ENCODE measurements around the gene ZNF165. TPM values are rescaled to one million over a fixed set of nuclear protein-coding genes. Genes with fewer than 3 reads are reported as not detected.

Gene ZNF165
- 0.93 to 1.1 TPM (median 0.98 TPM) in 5 replicates for total RNA-seq (2022; extraction: Qiagen RNA extraction)

GRCh38 chr6:28080381-28080630 lies at the start of gene ZNF165:
TSS of gene ZNF165 (plus strand) at chr6:28080568. CDS start at chr6:28085481, 4,913 bp downstream.

GRCh38 chr6:28124350-28124970 lies 44.1 kb downstream of the ZNF165 start, which contains the start of gene ZSCAN16:
TSS of gene ZSCAN16 (plus strand) at chr6:28124609. CDS start at chr6:28125444, 835 bp downstream.

Other genes starting within 250 kb of the ZNF165 start
- gene OR2B2, start 168.2 kb upstream of the ZNF165 start, total RNA-seq (2022; extraction: Qiagen RNA extraction): not detected in 5 replicates
- gene OR2B6, start 123.3 kb upstream of the ZNF165 start, total RNA-seq (2022; extraction: Qiagen RNA extraction): 0.08 to 0.32 TPM (median 0.15 TPM) in 3 of 5 replicates, not detected in the others
- 3.9 to 5.1 TPM (median 4.2 TPM) in 5 replicates for gene ZSCAN16, start 44.0 kb downstream of the ZNF165 start, total RNA-seq (2022; extraction: Qiagen RNA extraction)
- gene ZKSCAN8, start 61.3 kb downstream of the ZNF165 start, total RNA-seq (2022; extraction: Qiagen RNA extraction): 4.0 to 6.0 TPM (median 5.2 TPM) in 5 replicates
- 5.8 to 8.2 TPM (median 7.4 TPM) in 5 replicates for gene ZSCAN9, start 144.7 kb downstream of the ZNF165 start, total RNA-seq (2022; extraction: Qiagen RNA extraction)
- gene ZKSCAN4, start 171.7 kb downstream of the ZNF165 start, total RNA-seq (2022; extraction: Qiagen RNA extraction): 2.2 to 3.1 TPM (median 2.5 TPM) in 5 replicates
- not detected in 5 replicates for gene NKAPL, start 178.7 kb downstream of the ZNF165 start, total RNA-seq (2022; extraction: Qiagen RNA extraction)
- 3.6 to 6.9 TPM (median 5.3 TPM) in 5 replicates for gene ZSCAN26, start 186.6 kb downstream of the ZNF165 start, total RNA-seq (2022; extraction: Qiagen RNA extraction)
- gene PGBD1, start 201.0 kb downstream of the ZNF165 start, total RNA-seq (2022; extraction: Qiagen RNA extraction): 4.6 to 6.0 TPM (median 4.8 TPM) in 5 replicates

Measured in A549 treated with CORT108297 at 1 μM for 4 hours (cell line).